IPS DF 6.9 (cell line): ENCODE results near the gene MRPS10.

ENCODE experiments used
- DNase-seq: peaks from one replicate; pipeline ENCODE4 v3.0.0-alpha.2; 2013; ENCODE audit warnings: low read depth, low spot score
- H3K27ac ChIP-seq: one replicate; pipeline ENCODE4 v1.5.1; 2013; ENCODE audit warnings: low read length, control low read depth
- H3K27me3 ChIP-seq: 2 replicates; pipeline ENCODE4 v1.6.1; 2013; ENCODE audit warnings: mild to moderate bottlenecking, low read length; ENCODE audit not compliant: control insufficient read depth, insufficient read depth
- H3K36me3 ChIP-seq: 2 replicates; pipeline ENCODE4 v1.6.1; 2013; ENCODE audit warnings: low read length; ENCODE audit not compliant: control insufficient read depth, insufficient read depth
- H3K4me1 ChIP-seq: 2 replicates; pipeline ENCODE4 v1.6.1; 2013; ENCODE audit warnings: low read length; ENCODE audit not compliant: control insufficient read depth, insufficient read depth
- H3K4me3 ChIP-seq: 2 replicates; pipeline ENCODE4 v1.5.1; 2013; ENCODE audit warnings: mild to moderate bottlenecking, low read length
- H3K9me3 ChIP-seq: 2 replicates; pipeline ENCODE4 v1.6.1; 2013; ENCODE audit warnings: low read length, inconsistent platforms; ENCODE audit not compliant: control insufficient read depth, insufficient read depth
- WGBS: extraction: QIAGEN DNeasy Blood & Tissue Kit; methylation state at CpG from one replicate; pipeline ENCODE4 v1.1.7; 2013; ENCODE audit warnings: mixed read lengths, missing lambda C conversion rate; ENCODE audit not compliant: insufficient read length, insufficient coverage; 5-methylcytosine and 5-hydroxymethylcytosine counted together

The MRPS10 gene

DNA sequence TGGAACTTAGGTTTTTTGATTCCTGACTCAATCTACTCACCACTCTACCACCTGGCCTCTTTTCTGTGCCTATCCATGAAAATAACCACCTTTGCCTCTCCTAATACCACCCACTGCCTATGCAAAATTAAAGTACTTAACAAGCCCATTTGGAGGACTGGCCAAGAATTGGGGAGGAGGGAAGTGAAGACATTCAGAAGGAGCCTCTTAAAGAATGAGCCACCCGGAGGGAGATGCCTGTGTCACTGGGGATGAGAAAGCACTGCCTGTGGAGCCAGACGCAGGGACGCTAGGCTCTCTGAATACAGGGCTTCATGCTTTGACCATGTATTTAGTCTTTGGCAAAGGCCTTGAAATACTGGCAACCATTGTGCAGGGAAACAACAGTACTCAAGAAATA is 40.0 kb upstream of the MRPS10 start:
- no CpG with 5 or more reads among the region's 3 CpGs for WGBS
- H3K4me3 ChIP-seq, result no peak overlapping the region
- peak; percentile 61 for DNase-seq

DNA sequence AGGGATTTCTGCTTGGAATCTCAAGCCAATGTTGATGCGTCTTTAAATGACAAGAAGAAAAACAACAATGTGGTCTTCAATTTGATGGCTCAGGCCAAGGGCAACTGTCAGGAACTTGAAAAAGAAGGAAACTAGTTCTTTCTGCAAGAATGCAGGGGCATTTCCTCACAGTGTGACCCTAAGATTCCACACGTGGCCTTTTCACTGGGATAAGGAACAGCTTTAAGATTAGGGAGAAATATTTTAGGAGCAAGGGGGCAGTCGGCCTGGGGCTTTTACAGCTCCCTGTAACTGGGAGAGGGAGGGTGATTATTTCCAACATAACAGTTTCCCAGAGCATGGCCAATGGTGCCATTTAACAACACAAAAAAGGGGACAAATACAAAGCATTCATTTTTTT is 39.4 kb upstream of the MRPS10 start:
- peaks cover 6% of the 10 kb centered on the region; the same call in 1 of the 2 replicates for H3K4me1 ChIP-seq
- no peak overlapping the region for H3K27ac ChIP-seq
- H3K36me3 ChIP-seq, result peaks cover 21% of the 10 kb centered on the region
- H3K4me3 ChIP-seq, result no peak overlapping the region
- no peaks in the 10 kb centered on the region for H3K9me3 ChIP-seq
- WGBS, result no CpG with 5 or more reads among the region's 3 CpGs
- DNase-seq, result no peak
- no peaks in the 10 kb centered on the region for H3K27me3 ChIP-seq

More for the DNA sequence above, 40.0 kb upstream of the MRPS10 start:
- Histone ChIP-seq H3K36me3 (peaks cover 21% of the 10 kb centered on the region), H3K4me1 (peaks cover 6% of the 10 kb centered on the region; the same call in 1 of the 2 replicates), H3K27ac (no peak overlapping the region), H3K27me3 (no peaks in the 10 kb centered on the region), H3K9me3 (no peaks in the 10 kb centered on the region)

DNA sequence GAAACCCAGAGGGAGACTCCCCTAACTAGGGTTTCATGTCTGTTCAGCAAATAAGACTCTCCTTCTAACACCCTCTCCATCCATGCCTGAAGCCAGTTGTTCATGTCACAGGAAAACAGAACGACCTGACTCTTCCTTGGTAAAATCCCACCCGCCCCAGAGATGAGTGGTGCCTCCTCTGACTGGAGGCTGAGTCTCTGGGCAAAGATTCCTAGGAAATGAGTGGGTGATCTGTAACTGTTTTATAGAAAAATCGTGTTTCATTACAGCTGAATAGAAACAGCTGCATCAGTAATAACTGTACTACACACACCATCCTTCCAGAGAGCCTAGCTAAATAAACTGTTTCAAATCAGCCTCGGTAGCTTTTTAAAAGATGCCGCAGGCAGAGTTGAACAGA is 37.4 kb upstream of the MRPS10 start:
- Histone ChIP-seq H3K4me3 (no peak overlapping the region), H3K27me3 (no peaks in the 10 kb centered on the region), H3K36me3 (peaks cover 23% of the 10 kb centered on the region), H3K4me1 (0 out of 2 replicates have a peak, but pooled peaks cover 5% of the 10 kb centered on the region), H3K9me3 (no peaks in the 10 kb centered on the region), H3K27ac (no peak overlapping the region)
- DNase-seq, result no peak
- no CpG with 5 or more reads among the region's 5 CpGs for WGBS

DNA sequence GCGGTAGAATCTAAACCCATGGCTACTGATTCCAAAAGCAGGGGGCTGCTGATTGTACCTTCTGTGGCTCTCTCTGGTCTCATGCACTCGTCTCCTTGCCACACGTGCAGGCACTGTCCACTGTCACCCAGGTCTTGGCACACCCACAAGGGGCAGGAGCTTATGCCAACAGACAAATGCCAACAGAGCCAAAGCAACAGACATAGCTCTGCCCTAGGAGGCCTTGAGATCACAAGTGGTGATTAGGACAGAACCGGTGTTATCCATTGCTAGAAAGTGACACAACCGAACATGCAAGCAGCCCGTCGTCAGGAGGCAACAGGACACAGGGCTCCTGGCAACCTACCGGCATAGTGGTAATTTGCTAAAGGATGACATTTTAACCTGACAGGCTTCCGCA is 36.8 kb upstream of the MRPS10 start:
- H3K36me3 ChIP-seq, result peaks cover 23% of the 10 kb centered on the region
- 0 out of 2 replicates have a peak, but pooled peaks cover 5% of the 10 kb centered on the region for H3K4me1 ChIP-seq
- no CpG with 5 or more reads among the region's 9 CpGs for WGBS
- H3K9me3 ChIP-seq, result no peaks in the 10 kb centered on the region
- H3K4me3 ChIP-seq, result no peak overlapping the region
- H3K27ac ChIP-seq, result no peak overlapping the region
- DNase-seq, result no peak
- H3K27me3 ChIP-seq, result no peaks in the 10 kb centered on the region

DNA sequence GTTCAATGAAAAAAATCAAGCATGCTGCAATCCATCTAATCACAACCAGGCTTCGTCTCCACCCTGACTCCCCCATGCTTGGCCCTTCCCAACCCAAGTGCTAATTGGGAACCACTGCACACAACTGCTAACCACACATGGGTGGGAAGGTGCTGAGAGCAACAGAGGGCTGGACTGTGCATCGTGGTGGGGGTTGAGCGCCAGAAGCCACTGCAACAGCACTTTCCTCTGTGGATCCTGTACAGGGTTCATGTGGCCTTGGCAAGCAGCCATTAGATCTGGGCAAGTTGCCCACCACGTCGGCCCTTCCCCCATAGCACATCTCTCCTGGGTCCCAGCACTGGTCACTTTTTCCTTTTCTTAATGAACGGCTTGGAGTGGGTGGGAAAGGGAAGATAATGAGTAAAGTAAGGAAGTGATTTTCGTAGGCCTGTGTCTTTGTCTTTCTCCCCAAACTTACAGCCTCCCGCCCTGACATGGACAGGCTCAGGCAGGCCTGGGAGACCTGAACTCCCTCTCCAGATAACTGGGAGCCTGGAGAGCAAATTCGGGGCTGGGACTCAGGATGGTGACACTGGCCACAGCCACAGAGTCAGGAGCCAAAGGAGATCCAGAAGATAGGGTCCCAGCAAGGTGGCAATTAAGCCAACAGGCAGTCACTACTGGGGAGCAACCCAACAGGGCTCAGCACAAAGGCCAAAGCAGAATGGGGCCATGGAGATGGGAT is 34.4 kb upstream of the MRPS10 start:
- H3K36me3 ChIP-seq, result peaks cover 22% of the 10 kb centered on the region
- 0 out of 2 replicates have a peak, but pooled peaks cover under 1% of the 10 kb centered on the region for H3K4me1 ChIP-seq
- H3K9me3 ChIP-seq, result no peaks in the 10 kb centered on the region
- no peak overlapping the region for H3K27ac ChIP-seq
- WGBS, result no CpG with 5 or more reads among the region's 9 CpGs
- no peak for DNase-seq
- no peaks in the 10 kb centered on the region for H3K27me3 ChIP-seq
- H3K4me3 ChIP-seq, result no peak overlapping the region

DNA sequence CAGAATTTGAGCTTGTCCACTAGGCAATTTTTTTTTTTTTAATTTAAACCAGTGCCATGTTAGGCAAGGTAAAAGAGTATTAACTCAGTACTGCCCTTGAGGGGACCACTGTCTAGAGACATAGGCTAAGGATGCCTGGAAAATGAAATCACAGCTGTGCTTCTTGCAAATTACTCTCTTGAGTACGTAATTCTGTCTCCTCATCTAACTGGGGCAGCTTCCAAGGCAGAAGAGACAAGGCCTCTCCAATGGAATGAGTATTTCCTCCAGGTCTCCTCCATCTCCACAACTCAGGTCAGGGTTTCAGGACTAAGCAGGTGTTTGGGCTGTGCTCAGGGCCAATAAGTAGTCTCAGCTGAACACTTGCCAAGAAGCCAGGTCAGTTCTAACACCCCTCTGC is 33.8 kb upstream of the MRPS10 start:
- no peak overlapping the region for H3K4me3 ChIP-seq
- H3K4me1 ChIP-seq, result no peaks in the 10 kb centered on the region
- no peak for DNase-seq
- no peak overlapping the region for H3K27ac ChIP-seq
- whole genome bisulfite sequencing, result no CpG with 5 or more reads among the region's 1 CpG
- H3K9me3 ChIP-seq, result no peaks in the 10 kb centered on the region
- H3K27me3 ChIP-seq, result no peaks in the 10 kb centered on the region
- H3K36me3 ChIP-seq, result peaks cover 22% of the 10 kb centered on the region

DNA sequence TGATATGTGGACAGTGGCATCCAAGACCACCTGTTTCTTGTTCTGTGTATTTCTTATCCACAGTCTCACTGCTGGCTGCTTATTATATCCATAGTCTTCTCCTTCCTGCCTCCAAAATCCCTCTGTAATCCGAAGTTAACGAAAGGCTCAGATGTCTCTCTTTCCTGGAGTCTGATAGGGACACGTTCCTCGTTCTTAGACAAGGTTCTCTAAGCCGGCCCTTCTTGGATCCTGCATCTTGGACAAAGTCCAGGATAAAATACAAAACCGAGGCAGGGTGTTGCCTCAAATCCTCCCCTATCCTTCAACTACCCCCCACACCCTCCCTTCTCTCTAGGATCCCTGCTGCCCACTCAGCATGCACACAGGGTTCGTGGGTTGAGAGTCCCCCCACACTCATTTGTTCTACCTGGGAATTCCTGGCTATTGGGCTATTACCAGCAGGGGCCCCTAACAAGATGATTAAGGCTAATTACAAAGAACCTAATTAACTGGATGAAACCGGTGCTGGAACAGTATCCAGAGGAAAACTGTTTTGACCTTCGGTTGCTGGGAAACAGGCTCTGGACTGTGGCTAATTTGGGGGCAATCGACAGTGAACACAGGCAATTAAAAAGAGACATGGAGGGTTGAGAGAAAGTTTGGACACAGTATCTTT is 32.7 kb upstream of the MRPS10 start:
- no CpG with 5 or more reads among the region's 10 CpGs for WGBS
- Histone ChIP-seq H3K4me1 (no peaks in the 10 kb centered on the region), H3K36me3 (peaks cover 21% of the 10 kb centered on the region), H3K9me3 (no peaks in the 10 kb centered on the region), H3K27me3 (no peaks in the 10 kb centered on the region), H3K4me3 (no peak overlapping the region), H3K27ac (no peak overlapping the region)
- no peak for DNase-seq

DNA sequence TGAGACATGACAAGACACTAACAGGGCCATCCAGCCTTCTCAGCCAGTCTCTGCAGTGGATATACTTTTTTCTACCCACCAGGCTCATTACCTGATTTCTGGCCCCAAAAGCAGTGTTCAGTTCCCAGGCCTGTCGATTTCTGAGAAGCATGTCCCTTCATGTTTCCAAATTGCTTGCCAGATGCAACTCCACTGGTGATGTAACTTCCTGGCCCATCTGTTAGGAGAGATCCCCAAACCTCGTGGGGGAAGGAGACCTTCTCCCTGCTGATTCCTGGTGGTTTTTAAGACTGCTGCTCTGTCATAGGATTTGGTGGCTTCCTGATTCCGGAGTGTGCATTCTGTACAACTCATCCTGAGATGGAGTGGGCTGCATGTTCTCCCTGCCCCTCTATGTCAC is 31.6 kb upstream of the MRPS10 start:
- Histone ChIP-seq H3K27ac (no peak overlapping the region), H3K36me3 (peaks cover 18% of the 10 kb centered on the region; the same call in 1 of the 2 replicates), H3K4me1 (no peaks in the 10 kb centered on the region; the same call in 1 of the 2 replicates), H3K9me3 (no peaks in the 10 kb centered on the region), H3K27me3 (no peaks in the 10 kb centered on the region), H3K4me3 (no peak overlapping the region)
- WGBS, result no CpG with 5 or more reads among the region's 3 CpGs
- no peak for DNase-seq

DNA sequence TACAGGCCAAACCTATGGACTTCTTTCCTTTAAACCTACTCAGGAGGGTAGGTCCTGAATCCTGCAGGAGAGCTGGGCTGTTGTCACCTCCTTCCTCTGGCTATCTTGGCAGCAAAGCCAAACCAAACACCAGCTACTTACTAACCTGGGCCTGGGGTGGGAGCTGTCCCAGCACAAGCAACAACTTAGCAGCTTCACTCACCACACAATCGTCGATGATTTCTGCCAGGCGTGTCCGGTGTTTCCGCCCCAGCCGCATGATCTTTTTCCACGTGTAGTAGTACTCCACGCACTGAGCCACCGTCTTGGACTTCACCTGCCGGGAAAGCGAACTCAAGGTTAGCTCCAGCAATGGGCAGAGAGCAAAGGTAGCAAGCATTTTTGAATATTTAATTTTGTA is 25.4 kb upstream of the MRPS10 start:
- WGBS, result no CpG with 5 or more reads among the region's 11 CpGs
- Histone ChIP-seq H3K36me3 (peaks cover 8% of the 10 kb centered on the region; the same call in 1 of the 2 replicates), H3K9me3 (no peaks in the 10 kb centered on the region), H3K27me3 (no peaks in the 10 kb centered on the region), H3K4me1 (no peaks in the 10 kb centered on the region; the same call in 1 of the 2 replicates), H3K27ac (no peak overlapping the region), H3K4me3 (no peak overlapping the region)
- DNase-seq, result no peak

DNA sequence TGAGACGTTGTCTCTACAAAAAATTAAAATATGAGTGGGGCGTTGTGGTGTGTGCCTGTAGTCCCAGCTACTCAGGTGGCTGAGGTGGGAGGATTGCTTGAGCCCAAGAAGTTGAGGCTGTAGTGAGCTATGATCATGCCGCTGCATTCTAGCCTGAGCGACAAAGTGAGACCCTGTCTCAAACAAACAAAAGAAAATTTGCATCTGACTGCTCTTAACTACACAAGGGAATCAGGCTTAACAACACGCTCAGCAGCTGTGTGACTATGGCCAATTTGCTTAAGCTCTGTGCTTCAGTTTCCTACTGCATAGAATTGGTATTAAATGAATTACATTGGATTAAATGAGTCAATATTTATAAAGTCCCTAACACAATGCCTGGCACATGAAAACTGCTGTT is 24.3 kb upstream of the MRPS10 start:
- no peak overlapping the region for H3K4me3 ChIP-seq
- peaks cover 8% of the 10 kb centered on the region; the same call in 1 of the 2 replicates for H3K36me3 ChIP-seq
- peak; percentile 50 for DNase-seq
- no CpG with 5 or more reads among the region's 5 CpGs for WGBS
- H3K27ac ChIP-seq, result no peak overlapping the region
- no peaks in the 10 kb centered on the region for H3K9me3 ChIP-seq
- H3K27me3 ChIP-seq, result no peaks in the 10 kb centered on the region
- no peaks in the 10 kb centered on the region; the same call in 1 of the 2 replicates for H3K4me1 ChIP-seq
